ENCODE data around the gene ABHD17A. TPM values are rescaled to one million over a fixed set of nuclear protein-coding genes. Genes with fewer than 3 reads are reported as not detected.

Gene ABHD17A
- total RNA-seq, 4 donors from 2014 or later = 86.8 to 134 (median 91.4) TPM

- Histone ChIP-seq H3K27me3 (no peaks in the 10 kb centered on the region), H3K27ac (no peak overlapping the region), H3K4me3 (replicated peaks in 1 of 3) (no peak overlapping the region), H3K4me1 (peaks cover 7 to 14% of the 10 kb centered on the region in 2 donors), H3K9me3 (no peaks in the 10 kb centered on the region), H3K36me3 (no peaks in the 10 kb centered on the region)
- TF ChIP-seq POLR2A (IDR thresholded peaks at IDR 0.05) = no peak
- TF ChIP-seq, protein P1, sequence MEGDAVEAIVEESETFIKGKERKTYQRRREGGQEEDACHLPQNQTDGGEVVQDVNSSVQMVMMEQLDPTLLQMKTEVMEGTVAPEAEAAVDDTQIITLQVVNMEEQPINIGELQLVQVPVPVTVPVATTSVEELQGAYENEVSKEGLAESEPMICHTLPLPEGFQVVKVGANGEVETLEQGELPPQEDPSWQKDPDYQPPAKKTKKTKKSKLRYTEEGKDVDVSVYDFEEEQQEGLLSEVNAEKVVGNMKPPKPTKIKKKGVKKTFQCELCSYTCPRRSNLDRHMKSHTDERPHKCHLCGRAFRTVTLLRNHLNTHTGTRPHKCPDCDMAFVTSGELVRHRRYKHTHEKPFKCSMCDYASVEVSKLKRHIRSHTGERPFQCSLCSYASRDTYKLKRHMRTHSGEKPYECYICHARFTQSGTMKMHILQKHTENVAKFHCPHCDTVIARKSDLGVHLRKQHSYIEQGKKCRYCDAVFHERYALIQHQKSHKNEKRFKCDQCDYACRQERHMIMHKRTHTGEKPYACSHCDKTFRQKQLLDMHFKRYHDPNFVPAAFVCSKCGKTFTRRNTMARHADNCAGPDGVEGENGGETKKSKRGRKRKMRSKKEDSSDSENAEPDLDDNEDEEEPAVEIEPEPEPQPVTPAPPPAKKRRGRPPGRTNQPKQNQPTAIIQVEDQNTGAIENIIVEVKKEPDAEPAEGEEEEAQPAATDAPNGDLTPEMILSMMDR (IDR thresholded peaks at IDR 0.05) = no peak
- intact Hi-C loops (cut with DNase I) = no loop called here
- WGBS, 2 donors = 74 to 89% methylated on average over 5 to 9 of the region's 15 CpGs
- DNase-seq = no peak
Measured at GRCh38 chr19:1833540-1833939, 51.8 kb downstream of the ABHD17A start.

GRCh38 chr19:1832046-1832663 lies 53.1 kb downstream of the ABHD17A start:
- Histone ChIP-seq H3K4me1 (peaks cover 0 to 3% of the 10 kb centered on the region in 2 donors), H3K27me3 (no peaks in the 10 kb centered on the region), H3K27ac (no peak overlapping the region), H3K9me3 (no peaks in the 10 kb centered on the region), H3K36me3 (peaks cover 0 to 8% of the 10 kb centered on the region in 2 donors), H3K4me3 (replicated peaks in 1 of 3) (no peak overlapping the region)
- intact Hi-C loops (cut with DNase I) = no loop called here
- no peak for TF ChIP-seq POLR2A (IDR thresholded peaks at IDR 0.05)
- TF ChIP-seq, protein P1 (IDR thresholded peaks at IDR 0.05) = no peak
- DNase-seq = no peak
- 91 to 95% methylated on average over 15 to 26 of the region's 26 CpGs for WGBS, 2 donors

DNA sequence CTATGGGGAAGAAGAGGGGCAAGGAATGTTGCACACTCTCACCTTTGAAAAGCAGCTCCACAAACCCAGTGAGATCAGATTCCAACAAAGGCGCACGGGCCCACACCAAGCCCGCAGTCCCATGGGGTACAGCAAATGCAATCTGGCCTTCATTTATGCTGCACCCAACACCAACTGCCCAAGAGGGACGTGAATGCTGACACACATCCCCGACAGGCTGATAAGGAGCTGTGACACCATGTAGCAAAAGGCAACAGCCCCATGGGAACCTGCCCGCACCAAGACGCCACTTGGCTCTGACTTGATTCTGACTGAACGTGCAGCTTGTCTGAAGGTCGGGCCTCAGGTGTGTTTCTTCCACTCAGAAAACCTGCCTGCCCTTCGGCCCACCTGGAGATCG lies 54.3 kb downstream of the ABHD17A start:
- WGBS, 2 donors = 85 to 92% methylated on average over 6 to 10 of the region's 11 CpGs
- H3K27me3 ChIP-seq = no peaks in the 10 kb centered on the region
- H3K4me3 ChIP-seq (replicated peaks in 1 of 3) = no peak overlapping the region
- H3K27ac ChIP-seq = no peak overlapping the region
- DNase-seq = no peak
- TF ChIP-seq POLR2A (IDR thresholded peaks at IDR 0.05) = no peak
- TF ChIP-seq, protein P1 (IDR thresholded peaks at IDR 0.05) = no peak
- no peaks in the 10 kb centered on the region for H3K9me3 ChIP-seq
- H3K36me3 ChIP-seq = peaks cover 0 to 17% of the 10 kb centered on the region in 2 donors
- intact Hi-C loops (cut with DNase I) = no loop called here
- peaks cover 0 to 8% of the 10 kb centered on the region in 2 donors for H3K4me1 ChIP-seq

DNA sequence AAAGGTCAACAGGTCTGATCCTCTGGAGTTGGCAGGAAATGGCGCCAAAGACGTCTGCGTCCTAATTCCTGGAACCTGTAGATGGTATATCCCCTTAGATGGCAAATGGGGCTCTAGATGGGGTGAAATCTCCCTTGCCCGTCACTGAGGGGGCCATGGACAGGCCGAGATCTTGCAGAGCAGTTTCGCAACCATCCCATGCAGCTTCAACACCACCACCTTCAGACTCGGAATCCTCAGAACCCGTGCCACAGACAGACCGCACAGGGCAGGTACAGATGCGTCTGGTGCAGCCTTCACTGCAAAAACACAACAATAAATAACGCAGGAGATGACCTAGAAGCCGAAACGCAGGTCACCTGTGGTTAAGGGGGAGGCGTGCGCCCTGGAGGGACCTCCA lies 54.7 kb downstream of the ABHD17A start:
- H3K36me3 ChIP-seq = peaks cover 0 to 17% of the 10 kb centered on the region in 2 donors
- DNase-seq = no peak
- no peak overlapping the region for H3K4me3 ChIP-seq (replicated peaks in 1 of 3)
- WGBS, 2 donors = 91 to 92% methylated on average over 15 of the region's 15 CpGs
- H3K9me3 ChIP-seq = no peaks in the 10 kb centered on the region
- TF ChIP-seq POLR2A (IDR thresholded peaks at IDR 0.05) = no peak
- TF ChIP-seq, protein P1 (IDR thresholded peaks at IDR 0.05) = no peak
- no peak overlapping the region for H3K27ac ChIP-seq
- no peaks in the 10 kb centered on the region for H3K27me3 ChIP-seq
- H3K4me1 ChIP-seq = peaks cover 0 to 10% of the 10 kb centered on the region in 2 donors
- intact Hi-C loops (cut with DNase I) = no loop called here

GRCh38 chr19:1829958-1830357 lies 55.3 kb downstream of the ABHD17A start:
- Histone ChIP-seq H3K36me3 (peaks cover 0 to 17% of the 10 kb centered on the region in 2 donors), H3K27ac (no peak overlapping the region), H3K9me3 (no peaks in the 10 kb centered on the region), H3K27me3 (no peaks in the 10 kb centered on the region), H3K4me1 (peaks cover 0 to 10% of the 10 kb centered on the region in 2 donors), H3K4me3 (replicated peaks in 1 of 3) (no peak overlapping the region)
- WGBS, 2 donors = 93% methylated on average over 11 of the region's 11 CpGs
- intact Hi-C loops (cut with DNase I) = no loop called here
- TF ChIP-seq, protein P1 (IDR thresholded peaks at IDR 0.05) = no peak
- no peak for TF ChIP-seq POLR2A (IDR thresholded peaks at IDR 0.05)
- no peak for DNase-seq
